Immature natural killer cell (primary cell): ENCODE results near the gene SFMBT2. TPM values are rescaled to one million over a fixed set of nuclear protein-coding genes. Genes with fewer than 3 reads are reported as not detected.
"Not testable (repeated sequence)": the region's sequence is repeated elsewhere in the genome, so short reads cannot be mapped to it uniquely, and the experiment has no call there.

Experiments
- DNase-seq, 3 donors: peaks; one replicate each; pipeline ENCODE4 v3.0.0; 2022; ENCODE audit warnings: mixed read lengths in 1 of 3
- H3K27ac Mint-ChIP-seq, 6 donors: one replicate each; pipeline ENCODE4 v1.8.0; 2020; ENCODE audit warnings: mixed read lengths in 6 of 6, mild to moderate bottlenecking in 5 of 6, inconsistent platforms in 4 of 6, moderate library complexity in 3 of 6
- H3K27me3 Mint-ChIP-seq, 3 donors: one replicate each; pipeline ENCODE4 v1.8.0; 2020 to 2021; ENCODE audit warnings: low read depth in 3 of 3, mild to moderate bottlenecking in 3 of 3, mixed read lengths in 3 of 3, moderate library complexity in 3 of 3, inconsistent platforms in 1 of 3
- H3K36me3 Mint-ChIP-seq, 3 donors: one replicate each; pipeline ENCODE4 v1.8.0; 2020; ENCODE audit warnings: mixed read lengths in 3 of 3, inconsistent platforms in 2 of 3, mild to moderate bottlenecking in 2 of 3
- H3K4me1 Mint-ChIP-seq, 2 donors: one replicate each; pipeline ENCODE4 v1.8.0; 2020; ENCODE audit warnings: inconsistent platforms in 2 of 2, mild to moderate bottlenecking in 2 of 2, mixed read lengths in 2 of 2, moderate library complexity in 1 of 2
- H3K4me3 Mint-ChIP-seq, 5 donors: one replicate each; pipeline ENCODE4 v1.8.0; 2020; ENCODE audit warnings: mild to moderate bottlenecking in 5 of 5, mixed read lengths in 5 of 5, inconsistent platforms in 3 of 5, moderate library complexity in 3 of 5
- H3K9me3 Mint-ChIP-seq, 6 donors: one replicate each; pipeline ENCODE4 v1.8.0; 2020; ENCODE audit warnings: mild to moderate bottlenecking in 6 of 6, mixed read lengths in 6 of 6, inconsistent platforms in 4 of 6, moderate library complexity in 3 of 6
- polyA plus RNA-seq, 3 donors: library from polyadenylated mRNA; unstranded; fragments of 300-500 nt; fragmentation: Illumina TruSeq; gene quantifications; one replicate each; pipeline ENCODE4 v1.2.3, GENCODE V29; 2021

Gene SFMBT2
- polyA plus RNA-seq, 3 donors from 2014 or later: 1.5 to 9.8 (median 3.1) TPM

GRCh38 chr10:7188456-7189050, 222.3 kb downstream of the SFMBT2 start:
- Mint-ChIP-seq H3K36me3 (peaks cover 30 to 58% (median 34%) of the 10 kb centered on the region in 3 donors), H3K4me3 (peak overlapping the region in 1 of 5 donors; percentile 6), H3K9me3 (no peaks in the 10 kb centered on the region)

GRCh38 chr10:7186387-7187018, 224.3 kb downstream of the SFMBT2 start:
- Mint-ChIP-seq H3K27me3 (peaks cover 0 to 6% (median 0%) of the 10 kb centered on the region in 3 donors), H3K4me3 (no peak overlapping the region), H3K27ac (no peak overlapping the region), H3K4me1 (peaks cover 43 to 67% of the 10 kb centered on the region in 2 donors), H3K9me3 (no peaks in the 10 kb centered on the region), H3K36me3 (peaks cover 36 to 56% (median 38%) of the 10 kb centered on the region in 3 donors)
- DNase-seq: no peak

More at GRCh38 chr10:7188456-7189050, 222.3 kb downstream of the SFMBT2 start:
- Mint-ChIP-seq H3K27ac (no peak overlapping the region), H3K4me1 (peaks cover 51 to 81% of the 10 kb centered on the region in 2 donors), H3K27me3 (peaks cover 0 to 6% (median 0%) of the 10 kb centered on the region in 3 donors)
- DNase-seq: no peak

- Mint-ChIP-seq H3K36me3 (peaks cover 28 to 49% (median 35%) of the 10 kb centered on the region in 3 donors), H3K4me3 (peak overlapping the region in 1 of 5 donors; percentile 19), H3K27ac (peak overlapping the region in 4 of 6 donors; percentile 11 to 60 (median 32)), H3K4me1 (peaks cover 31 to 55% of the 10 kb centered on the region in 2 donors), H3K27me3 (peaks cover 0 to 2% (median 0%) of the 10 kb centered on the region in 3 donors), H3K9me3 (no peaks in the 10 kb centered on the region)
- DNase-seq: no peak
These were observed 225.5 kb downstream of the SFMBT2 start for GRCh38 chr10:7185367-7185690.

- Mint-ChIP-seq H3K4me1 (peaks cover 29 to 50% of the 10 kb centered on the region in 2 donors), H3K4me3 (peak overlapping the region in 1 of 5 donors; percentile 19), H3K9me3 (no peaks in the 10 kb centered on the region), H3K27ac (peak overlapping the region in 4 of 6 donors; percentile 25 to 71 (median 49)), H3K27me3 (peaks cover 0 to 2% (median 0%) of the 10 kb centered on the region in 3 donors), H3K36me3 (peaks cover 28 to 49% (median 35%) of the 10 kb centered on the region in 3 donors)
- no peak for DNase-seq
These were observed 226.0 kb downstream of the SFMBT2 start for GRCh38 chr10:7184660-7185366.

- not testable (repeated sequence) for H3K27me3 Mint-ChIP-seq, DNase-seq, H3K4me3 Mint-ChIP-seq, H3K9me3 Mint-ChIP-seq
- H3K4me1 Mint-ChIP-seq: peaks cover 22 to 43% of the 10 kb centered on the region in 2 donors
- H3K36me3 Mint-ChIP-seq: peaks cover 28 to 49% (median 32%) of the 10 kb centered on the region in 3 donors
- peak overlapping the region in 4 of 6 donors; percentile 22 to 57 (median 45) for H3K27ac Mint-ChIP-seq
These were observed 226.7 kb downstream of the SFMBT2 start for GRCh38 chr10:7184116-7184515.

GRCh38 chr10:7182327-7182726, 228.5 kb downstream of the SFMBT2 start:
- peaks cover 20 to 28% of the 10 kb centered on the region in 2 donors for H3K4me1 Mint-ChIP-seq
- not testable (repeated sequence) for H3K9me3 Mint-ChIP-seq, H3K27ac Mint-ChIP-seq, DNase-seq, H3K27me3 Mint-ChIP-seq, H3K4me3 Mint-ChIP-seq
- H3K36me3 Mint-ChIP-seq: peaks cover 27 to 42% (median 38%) of the 10 kb centered on the region in 3 donors

GRCh38 chr10:7181420-7181819, 229.4 kb downstream of the SFMBT2 start:
- Mint-ChIP-seq H3K4me1 (peaks cover 20 to 28% of the 10 kb centered on the region in 2 donors), H3K27ac (no peak overlapping the region), H3K36me3 (peaks cover 35 to 45% (median 39%) of the 10 kb centered on the region in 3 donors), H3K27me3 (peaks cover 0 to 2% (median 1%) of the 10 kb centered on the region in 3 donors), H3K4me3 (no peak overlapping the region), H3K9me3 (peaks cover 0 to 2% (median 0%) of the 10 kb centered on the region in 6 donors)
- DNase-seq: no peak

GRCh38 chr10:7179536-7179935, 231.3 kb downstream of the SFMBT2 start:
- H3K27ac Mint-ChIP-seq: no peak overlapping the region
- no peak overlapping the region for H3K4me3 Mint-ChIP-seq
- peaks cover 45 to 51% (median 48%) of the 10 kb centered on the region in 3 donors for H3K36me3 Mint-ChIP-seq
- peaks cover 0 to 4% (median 2%) of the 10 kb centered on the region in 3 donors for H3K27me3 Mint-ChIP-seq
- H3K4me1 Mint-ChIP-seq: peaks cover 8 to 12% of the 10 kb centered on the region in 2 donors
- H3K9me3 Mint-ChIP-seq: peaks cover 0 to 2% (median 0%) of the 10 kb centered on the region in 6 donors
- no peak for DNase-seq

- no peaks in the 10 kb centered on the region for H3K4me1 Mint-ChIP-seq
- no peak overlapping the region for H3K27ac Mint-ChIP-seq
- DNase-seq: no peak
- peaks cover 2 to 5% (median 4%) of the 10 kb centered on the region in 3 donors for H3K27me3 Mint-ChIP-seq
- peaks cover 0 to 2% (median 0%) of the 10 kb centered on the region in 6 donors for H3K9me3 Mint-ChIP-seq
- peaks cover 42 to 61% (median 51%) of the 10 kb centered on the region in 3 donors for H3K36me3 Mint-ChIP-seq
- H3K4me3 Mint-ChIP-seq: no peak overlapping the region
These were observed 236.9 kb downstream of the SFMBT2 start for GRCh38 chr10:7173948-7174347.

- peaks cover 35 to 61% (median 48%) of the 10 kb centered on the region in 3 donors for H3K36me3 Mint-ChIP-seq
- H3K9me3 Mint-ChIP-seq: peaks cover 0 to 2% (median 0%) of the 10 kb centered on the region in 6 donors
- DNase-seq: no peak
- no peak overlapping the region for H3K27ac Mint-ChIP-seq
- H3K27me3 Mint-ChIP-seq: peaks cover 0 to 5% (median 3%) of the 10 kb centered on the region in 3 donors
- H3K4me1 Mint-ChIP-seq: no peaks in the 10 kb centered on the region
- H3K4me3 Mint-ChIP-seq: no peak overlapping the region
These were observed 239.0 kb downstream of the SFMBT2 start for GRCh38 chr10:7171825-7172224.

GRCh38 chr10:7170626-7171322, 240.1 kb downstream of the SFMBT2 start:
- Mint-ChIP-seq H3K4me1 (peaks cover 0 to under 1% of the 10 kb centered on the region in 2 donors), H3K4me3 (no peak overlapping the region), H3K9me3 (no peaks in the 10 kb centered on the region), H3K27ac (no peak overlapping the region), H3K36me3 (peaks cover 33 to 60% (median 45%) of the 10 kb centered on the region in 3 donors), H3K27me3 (peaks cover 0 to 7% (median 3%) of the 10 kb centered on the region in 3 donors)
- DNase-seq: no peak

GRCh38 chr10:7168414-7168813, 242.4 kb downstream of the SFMBT2 start:
- Mint-ChIP-seq H3K4me1 (peaks cover 0 to 6% of the 10 kb centered on the region in 2 donors), H3K36me3 (peaks cover 21 to 55% (median 31%) of the 10 kb centered on the region in 3 donors), H3K9me3 (no peaks in the 10 kb centered on the region), H3K27ac (peak overlapping the region in 2 of 6 donors; percentile 62 to 66), H3K27me3 (peaks cover 0 to 7% (median 2%) of the 10 kb centered on the region in 3 donors), H3K4me3 (no peak overlapping the region)
- DNase-seq: no peak

GRCh38 chr10:7165500-7166177, 245.2 kb downstream of the SFMBT2 start:
- peaks cover 28 to 71% (median 30%) of the 10 kb centered on the region in 3 donors for H3K36me3 Mint-ChIP-seq
- no peaks in the 10 kb centered on the region for H3K9me3 Mint-ChIP-seq
- H3K4me1 Mint-ChIP-seq: peaks cover 0 to 6% of the 10 kb centered on the region in 2 donors
- peak overlapping the region in 4 of 6 donors; percentile 28 to 61 (median 50) for H3K27ac Mint-ChIP-seq
- no peak for DNase-seq
- H3K27me3 Mint-ChIP-seq: peaks cover 2 to 5% (median 2%) of the 10 kb centered on the region in 3 donors
- no peak overlapping the region for H3K4me3 Mint-ChIP-seq
